SU-DHL-6 (cell line): ENCODE results near the gene ANO10.

ENCODE experiments used
- CTCF ChIP-seq: fragments of 200-600 bp; sonication (generic); IDR thresholded peaks from one replicate; pipeline ENCODE4 v1.5.1; 2017; ENCODE audit warnings: antibody characterized with exemption, mild to moderate bottlenecking, low read length, moderate library complexity; ENCODE audit not compliant: insufficient read depth, poor library complexity, severe bottlenecking
- EZH2phosphoT487 ChIP-seq: fragments of 200-600 bp; sonication (generic), shearing (Covaris generic); conservative IDR thresholded peaks from 2 replicates; pipeline ENCODE4 v1.6.1; 2018; ENCODE audit warnings: mild to moderate bottlenecking, antibody characterized with exemption, low read length, moderate library complexity, mixed read lengths

DNA sequence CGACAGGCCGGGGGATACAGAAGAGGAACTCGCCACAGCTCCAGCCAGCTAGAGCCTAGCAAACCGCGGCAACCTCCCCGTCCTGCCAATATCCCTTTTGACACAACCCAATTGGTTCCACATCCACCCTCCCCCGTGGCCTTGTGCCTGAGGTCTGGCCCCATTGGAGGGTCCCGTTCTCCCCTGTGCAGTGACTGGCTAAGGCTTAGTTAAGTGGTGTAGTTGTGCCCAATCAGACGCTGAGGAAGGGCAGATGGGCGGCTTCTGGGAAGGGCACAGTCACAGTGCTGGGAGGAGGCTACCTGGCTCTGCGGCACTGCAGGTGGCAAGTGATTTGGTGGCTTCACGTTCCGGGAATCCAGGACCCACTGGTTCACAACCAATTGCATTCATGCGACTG lies 256.9 kb downstream of the ANO10 start:
- TF ChIP-seq CTCF (no peak), EZH2phosphoT487 (no peak)
